Osteoblast (primary cell): ENCODE data around the gene ZNF506. TPM values are rescaled to one million over a fixed set of nuclear protein-coding genes. Genes with fewer than 3 reads are reported as not detected.
"Not testable (repeated sequence)": the region's sequence is repeated elsewhere in the genome, so short reads cannot be mapped to it uniquely, and the experiment has no call there.

Source experiments
- DNase-seq: peaks from one replicate; pipeline ENCODE4 v3.0.0; 2011; ENCODE audit warnings: low spot score, mixed read lengths; ENCODE audit not compliant: insufficient read length; ENCODE audit errors: missing footprints
- H2AFZ ChIP-seq: 2 replicates; pipeline ENCODE4 v1.6.0; 2011; ENCODE audit warnings: mild to moderate bottlenecking, low read length
- H3K27ac ChIP-seq: 2 replicates; pipeline ENCODE4 v1.5.1; 2011; ENCODE audit warnings: mild to moderate bottlenecking, low read depth, low read length, moderate library complexity
- H3K27me3 ChIP-seq: 2 replicates; pipeline ENCODE4 v1.6.0; 2012; ENCODE audit warnings: mild to moderate bottlenecking, control low read depth, inconsistent platforms, low read length, moderate library complexity; ENCODE audit not compliant: insufficient read depth
- H3K36me3 ChIP-seq: 2 replicates; pipeline ENCODE4 v1.5.1; 2011; ENCODE audit warnings: mild to moderate bottlenecking, low read length, control low read depth, moderate library complexity; ENCODE audit not compliant: insufficient read depth
- H3K4me1 ChIP-seq: 2 replicates; pipeline ENCODE4 v1.5.1; 2011; ENCODE audit warnings: mild to moderate bottlenecking, low read length, control low read depth, moderate library complexity; ENCODE audit not compliant: insufficient read depth
- H3K4me2 ChIP-seq: 2 replicates; pipeline ENCODE4 v1.6.0; 2011; ENCODE audit warnings: mild to moderate bottlenecking, low read length; ENCODE audit not compliant: insufficient read depth
- H3K4me3 ChIP-seq: fragments of 200-600 bp; sonication (generic); 3 replicates; pipeline ENCODE4 v1.5.1; 2012; ENCODE audit warnings: mild to moderate bottlenecking, low read length, inconsistent platforms; ENCODE audit not compliant: insufficient read depth
- H3K79me2 ChIP-seq: 2 replicates; pipeline ENCODE4 v1.6.0; 2012; ENCODE audit warnings: mild to moderate bottlenecking, low read length, control low read depth, inconsistent platforms; ENCODE audit not compliant: insufficient read depth
- H3K9me3 ChIP-seq: 2 replicates; pipeline ENCODE4 v1.5.1; 2011; ENCODE audit warnings: low read depth, low read length, control low read depth
- H4K20me1 ChIP-seq: 2 replicates; pipeline ENCODE4 v1.6.0; 2012; ENCODE audit warnings: mild to moderate bottlenecking, low read length, control low read depth; ENCODE audit not compliant: insufficient read depth
- CTCF ChIP-seq: IDR thresholded peaks from 2 replicates; pipeline ENCODE4 v1.5.1; 2011; ENCODE audit warnings: mild to moderate bottlenecking, low read depth, low read length, moderate library complexity; ENCODE audit errors: extremely low read depth
- total RNA-seq: library from RNA; depleted of rRNA; stranded (reverse); fragments of >200 nt; gene quantifications from 2 replicates; pipeline ENCODE4 v1.2.3, GENCODE V29; 2012

Gene ZNF506
- 14.8 and 18.9 TPM in 2 replicates for total RNA-seq

GRCh38 chr19:19821366-19821951, at the start of gene ZNF506:
ZNF506 (minus strand) TSS chr19:19821750; CDS start chr19:19821603, 147 bp downstream.
- H3K4me2 ChIP-seq = peak within 1 kb of the TSS; percentile 87
- no peaks in the 10 kb centered on the region for H3K9me3 ChIP-seq
- peak within 1 kb of the TSS; percentile 99 for H3K4me3 ChIP-seq
- H4K20me1 ChIP-seq = peaks cover 2% of the 10 kb centered on the region
- H3K27me3 ChIP-seq = no peaks in the 10 kb centered on the region
- peak within 1 kb of the TSS; percentile 99 for H3K27ac ChIP-seq
- peaks cover 43% of the 10 kb centered on the region for H3K79me2 ChIP-seq
- H3K4me1 ChIP-seq = peaks cover 6% of the 10 kb centered on the region
- H3K36me3 ChIP-seq = peaks cover 11% of the 10 kb centered on the region
- H2AFZ ChIP-seq = peak within 1 kb of the TSS; percentile 100
- TF ChIP-seq CTCF = no peak
- DNase-seq = peak; percentile 94

- peaks cover 44% of the 10 kb centered on the region for H3K79me2 ChIP-seq
- H3K4me1 ChIP-seq, DNase-seq, H3K4me2 ChIP-seq, H4K20me1 ChIP-seq, H2AFZ ChIP-seq, H3K36me3 ChIP-seq, H3K27ac ChIP-seq, H3K9me3 ChIP-seq, H3K27me3 ChIP-seq, H3K4me3 ChIP-seq: not testable (repeated sequence)
These were observed 48.5 kb upstream of the ZNF506 start for GRCh38 chr19:19870086-19870485.

GRCh38 chr19:19866611-19867248, 45.2 kb upstream of the ZNF506 start:
- peak; percentile 22 for DNase-seq
- peak overlapping the region; percentile 93 for H3K4me2 ChIP-seq
- H3K27me3 ChIP-seq = no peaks in the 10 kb centered on the region
- no peaks in the 10 kb centered on the region for H4K20me1 ChIP-seq
- H3K9me3 ChIP-seq = peaks cover 2% of the 10 kb centered on the region
- peaks cover 41% of the 10 kb centered on the region for H3K79me2 ChIP-seq
- peaks cover 4% of the 10 kb centered on the region for H3K4me1 ChIP-seq
- peak overlapping the region; percentile 100 for H2AFZ ChIP-seq
- peak overlapping the region; percentile 94 for H3K4me3 ChIP-seq
- H3K27ac ChIP-seq = peak overlapping the region; percentile 83
- H3K36me3 ChIP-seq = no peaks in the 10 kb centered on the region
- TF ChIP-seq CTCF = no peak

GRCh38 chr19:19865750-19866610, 44.4 kb upstream of the ZNF506 start, which contains the start of gene ZNF253:
ZNF253 (plus strand) TSS chr19:19865882; CDS start chr19:19865997, 115 bp downstream.
- Histone ChIP-seq H3K27ac (peak within 1 kb of the TSS; percentile 83), H4K20me1 (no peaks in the 10 kb centered on the region), H3K4me2 (peak within 1 kb of the TSS; percentile 93), H3K79me2 (peaks cover 34% of the 10 kb centered on the region), H2AFZ (peak within 1 kb of the TSS; percentile 100), H3K9me3 (no peaks in the 10 kb centered on the region), H3K27me3 (no peaks in the 10 kb centered on the region), H3K4me1 (peaks cover 4% of the 10 kb centered on the region), H3K36me3 (no peaks in the 10 kb centered on the region), H3K4me3 (peak within 1 kb of the TSS; percentile 94)
- peak; percentile 98 for DNase-seq
- no peak for TF ChIP-seq CTCF
